Liver (tissue), 9 donors: Measurements from ENCODE around the gene RNU1-4. TPM values are rescaled to one million over a fixed set of nuclear protein-coding genes. Genes with fewer than 3 reads are reported as not detected.
"Not testable (repeated sequence)": the region's sequence is repeated elsewhere in the genome, so short reads cannot be mapped to it uniquely, and the experiment has no call there.

Experiments used
- DNase-seq: peaks from one replicate; pipeline ENCODE4 v3.0.0-alpha.2; 2017; ENCODE audit warnings: low spot score
- H3K27ac ChIP-seq, 2 donors: one replicate each; pipeline ENCODE4 v1.7.0; 2013; ENCODE audit warnings: inconsistent platforms in 2 of 2, low read length in 2 of 2, control low read depth in 1 of 2, low read depth in 1 of 2, mild to moderate bottlenecking in 1 of 2
- H3K27me3 ChIP-seq, 4 donors: one replicate each; pipeline versions ENCODE4 v1.6.1 to v1.7.0; 2013; ENCODE audit warnings: low read length in 3 of 4, inconsistent platforms in 1 of 4, mild to moderate bottlenecking in 1 of 4, moderate library complexity in 1 of 4; ENCODE audit not compliant: control insufficient read depth in 4 of 4, insufficient read depth in 4 of 4
- H3K36me3 ChIP-seq, 4 donors: one replicate each; pipeline versions ENCODE4 v1.6.1 to v1.7.0; 2013; ENCODE audit warnings: low read length in 3 of 4, mild to moderate bottlenecking in 3 of 4, low read depth in 1 of 4, moderate library complexity in 1 of 4; ENCODE audit not compliant: control insufficient read depth in 4 of 4, insufficient read depth in 3 of 4
- H3K4me1 ChIP-seq, 4 donors: one replicate each; pipeline versions ENCODE4 v1.6.1 to v1.7.0; 2013; ENCODE audit warnings: low read length in 3 of 4, mild to moderate bottlenecking in 3 of 4, moderate library complexity in 1 of 4; ENCODE audit not compliant: control insufficient read depth in 4 of 4, insufficient read depth in 4 of 4
- H3K4me3 ChIP-seq, 3 donors: one replicate each; pipeline versions ENCODE4 v1.6.1 to v1.7.0; 2013; ENCODE audit warnings: low read length in 3 of 3, control low read depth in 1 of 3, low read depth in 1 of 3, mild to moderate bottlenecking in 1 of 3
- H3K9ac ChIP-seq, 2 donors: one replicate each; pipeline ENCODE4 v1.7.0; 2013; ENCODE audit warnings: low read length in 2 of 2, mild to moderate bottlenecking in 2 of 2, moderate library complexity in 2 of 2, control low read depth in 1 of 2, low read depth in 1 of 2
- H3K9me3 ChIP-seq, 4 donors: one replicate each; pipeline versions ENCODE4 v1.6.1 to v1.7.0; 2013; ENCODE audit warnings: low read length in 3 of 4; ENCODE audit not compliant: control insufficient read depth in 4 of 4
- ATF3 ChIP-seq: IDR thresholded peaks from 2 replicates; pipeline ENCODE4 v1.6.1; 2016; ENCODE audit warnings: antibody characterized with exemption
- CTCF ChIP-seq: fragments of 150-350 bp; IDR thresholded peaks from 2 replicates; pipeline ENCODE4 v1.5.1; 2017; ENCODE audit warnings: improper control_type of control experiment, low read depth, low read length; ENCODE audit not compliant: missing input control
- EGR1 ChIP-seq, 2 donors: IDR thresholded peaks; 2 replicates each; pipeline ENCODE4 v1.6.1; 2016 to 2018; ENCODE audit warnings: antibody characterized with exemption in 2 of 2, low read depth in 2 of 2
- FOXA1 ChIP-seq: IDR thresholded peaks from 2 replicates; pipeline ENCODE4 v1.6.1; 2016; ENCODE audit warnings: antibody characterized with exemption
- FOXA2 ChIP-seq: IDR thresholded peaks from 2 replicates; pipeline ENCODE4 v1.6.1; 2016; ENCODE audit warnings: antibody characterized with exemption
- GABPA ChIP-seq, 2 donors: IDR thresholded peaks in 1 of 2; conservative IDR thresholded peaks in 1 of 2; 2 replicates each; pipeline ENCODE4 v1.6.1; 2016; ENCODE audit warnings: antibody characterized with exemption in 2 of 2, mild to moderate bottlenecking in 1 of 2, moderate library complexity in 1 of 2
- HNF4G ChIP-seq: IDR thresholded peaks from 2 replicates; pipeline ENCODE4 v1.6.1; 2016; ENCODE audit warnings: antibody characterized with exemption
- JUND ChIP-seq, 2 donors: IDR thresholded peaks; 2 replicates each; pipeline ENCODE4 v1.6.1; 2016; ENCODE audit warnings: antibody characterized with exemption in 2 of 2
- MAX ChIP-seq: IDR thresholded peaks from 2 replicates; pipeline ENCODE4 v1.6.1; 2016; ENCODE audit warnings: antibody characterized with exemption
- NR2F2 ChIP-seq: IDR thresholded peaks from 2 replicates; pipeline ENCODE4 v1.6.1; 2016; ENCODE audit warnings: antibody characterized with exemption
- RAD21 ChIP-seq, 2 donors: IDR thresholded peaks; 2 replicates each; pipeline ENCODE4 v1.6.1; 2016; ENCODE audit warnings: antibody characterized with exemption in 2 of 2, mild to moderate bottlenecking in 2 of 2
- REST ChIP-seq: IDR thresholded peaks from 2 replicates; pipeline ENCODE4 v1.6.1; 2016; ENCODE audit warnings: antibody characterized with exemption, mild to moderate bottlenecking
- RXRA ChIP-seq, 2 donors: IDR thresholded peaks; 2 replicates each; pipeline ENCODE4 v1.6.1; 2017 to 2018; ENCODE audit warnings: antibody characterized with exemption in 2 of 2, mild to moderate bottlenecking in 1 of 2
- SP1 ChIP-seq: IDR thresholded peaks from 2 replicates; pipeline ENCODE4 v1.6.1; 2018; ENCODE audit warnings: antibody characterized with exemption, mild to moderate bottlenecking
- ZBTB33 ChIP-seq: IDR thresholded peaks from 2 replicates; pipeline ENCODE4 v1.6.1; 2016; ENCODE audit warnings: antibody characterized with exemption
- WGBS: extraction: QIAGEN DNeasy Blood & Tissue Kit; methylation state at CpG from one replicate; pipeline ENCODE4 v1.1.7; 2013; 5-methylcytosine and 5-hydroxymethylcytosine counted together
- polyA plus RNA-seq, 2 donors: library from polyadenylated mRNA; stranded (reverse) in 1 of 2; unstranded in 1 of 2; fragments of 200-250 nt in 1 of 2; fragments of >200 nt in 1 of 2; fragmentation: Nextera tagmentation in 1 of 2; extraction: Ambion mirVana in 1 of 2; gene quantifications; one replicate each; pipeline versions ENCODE4 v1.2.1 to v1.2.3, GENCODE V29; 2013 to 2015
- total RNA-seq, 2 donors: library from RNA; depleted of rRNA; stranded (reverse); fragments of >200 nt; gene quantifications; one replicate each; pipeline ENCODE4 v1.2.3, GENCODE V29; 2014
- donor health status: healthy.
- donor health status: healthy.
- donor health status: healthy.
- donor health status: healthy.
- donor health status: healthy.

Gene RNU1-4
- total and polyA plus RNA-seq, 4 donors = under 0.01 to 16.7 (median under 0.01) TPM; not detected in 1

- H3K36me3 ChIP-seq = no peaks in the 10 kb centered on the region
- H3K27ac ChIP-seq = no peak overlapping the region
- H3K4me1 ChIP-seq = peaks cover 0 to 2% (median 0%) of the 10 kb centered on the region in 4 donors
- peak; percentile 33 for DNase-seq
- no peaks in the 10 kb centered on the region for H3K27me3 ChIP-seq
- no peaks in the 10 kb centered on the region for H3K9me3 ChIP-seq
- 85% methylated on average over 11 of the region's 11 CpGs for WGBS
- H3K9ac ChIP-seq = no peak overlapping the region
- TF ChIP-seq JUND (IDR thresholded peaks at IDR 0.05) = no peak
- no peak for TF ChIP-seq RAD21 (IDR thresholded peaks at IDR 0.05)
- TF ChIP-seq HNF4G = no peak
- no peak for TF ChIP-seq RXRA (IDR thresholded peaks at IDR 0.05)
- no peak for TF ChIP-seq GABPA (IDR thresholded peaks at IDR 0.05 in 1 of 2, conservative IDR thresholded peaks at IDR 0.05 in 1 of 2)
- no peak for TF ChIP-seq NR2F2
- no peak overlapping the region for H3K4me3 ChIP-seq
These were observed 18.3 kb upstream of the RNU1-4 start for GRCh38 chr1:16721871-16722641.

GRCh38 chr1:16724718-16725438 is 15.4 kb upstream of the RNU1-4 start:
- Histone ChIP-seq H3K9ac (no peak overlapping the region), H3K27ac (no peak overlapping the region), H3K9me3 (no peaks in the 10 kb centered on the region), H3K36me3 (no peaks in the 10 kb centered on the region), H3K4me3 (no peak overlapping the region), H3K27me3 (no peaks in the 10 kb centered on the region), H3K4me1 (peaks cover 0 to 2% (median 0%) of the 10 kb centered on the region in 4 donors)
- WGBS = 77% methylated on average over 45 of the region's 45 CpGs
- TF ChIP-seq RAD21 (IDR thresholded peaks at IDR 0.05) = no peak
- no peak for TF ChIP-seq FOXA1
- no peak for TF ChIP-seq CTCF
- no peak for TF ChIP-seq FOXA2
- TF ChIP-seq RXRA (IDR thresholded peaks at IDR 0.05) = no peak
- TF ChIP-seq HNF4G = no peak
- no peak for TF ChIP-seq EGR1 (IDR thresholded peaks at IDR 0.05; ENCODE audit: low read depth in 2 of 2)
- no peak for TF ChIP-seq ZBTB33
- no peak for TF ChIP-seq MAX
- TF ChIP-seq GABPA (IDR thresholded peaks at IDR 0.05 in 1 of 2, conservative IDR thresholded peaks at IDR 0.05 in 1 of 2) = no peak
- TF ChIP-seq ATF3 = no peak
- no peak for TF ChIP-seq REST
- TF ChIP-seq SP1 = no peak
- DNase-seq = peak; percentile 49

GRCh38 chr1:16725439-16726245 is 14.7 kb upstream of the RNU1-4 start:
- 82% methylated on average over 10 of the region's 10 CpGs for WGBS
- not testable (repeated sequence) for H3K4me3 ChIP-seq, H3K9ac ChIP-seq, H3K27me3 ChIP-seq, H3K4me1 ChIP-seq, H3K36me3 ChIP-seq, H3K27ac ChIP-seq, H3K9me3 ChIP-seq
- DNase-seq = peak; percentile 33
